SK-N-SH treated with all-trans-retinoic acid at 6 μM for 48 hours (cell line): Measurements from ENCODE around the gene GGT7.

Experiments
- ZC3H10 ChIP-seq: fragments of 250-450 bp; sonication (Bioruptor Pico); IDR thresholded peaks from 2 replicates; pipeline ENCODE4 v1.5.1; 2021; ENCODE audit warnings: mild to moderate bottlenecking, moderate library complexity
- ZFP3 ChIP-seq: fragments of 250-450 bp; sonication (Bioruptor Pico); IDR thresholded peaks from 2 replicates; pipeline ENCODE4 v1.5.0; 2020; ENCODE audit warnings: mild to moderate bottlenecking, moderate library complexity
- ZFP30 ChIP-seq: fragments of 450-650 bp; formaldehyde crosslinking; IDR thresholded peaks from 2 replicates; pipeline ENCODE4 v1.5.0; 2022; ENCODE audit warnings: mild to moderate bottlenecking, moderate library complexity
- ZNF565 ChIP-seq: fragments of 450-650 bp; formaldehyde crosslinking; conservative IDR thresholded peaks from 2 replicates; pipeline ENCODE4 v1.5.0; 2020; ENCODE audit warnings: low read depth, mild to moderate bottlenecking, moderate library complexity
- TF ChIP-seq, protein P1 (sequence below): fragments of 250-450 bp; sonication (Bioruptor Pico); IDR thresholded peaks from 2 replicates; pipeline ENCODE4 v1.5.1; 2020; ENCODE audit warnings: low read depth, mild to moderate bottlenecking, moderate library complexity
- TF ChIP-seq, protein P2 (sequence below): fragments of 250-450 bp; sonication (Bioruptor Pico); IDR thresholded peaks from 2 replicates; pipeline ENCODE4 v1.8.0; 2020; ENCODE audit warnings: mild to moderate bottlenecking, moderate library complexity, borderline replicate concordance

DNA sequence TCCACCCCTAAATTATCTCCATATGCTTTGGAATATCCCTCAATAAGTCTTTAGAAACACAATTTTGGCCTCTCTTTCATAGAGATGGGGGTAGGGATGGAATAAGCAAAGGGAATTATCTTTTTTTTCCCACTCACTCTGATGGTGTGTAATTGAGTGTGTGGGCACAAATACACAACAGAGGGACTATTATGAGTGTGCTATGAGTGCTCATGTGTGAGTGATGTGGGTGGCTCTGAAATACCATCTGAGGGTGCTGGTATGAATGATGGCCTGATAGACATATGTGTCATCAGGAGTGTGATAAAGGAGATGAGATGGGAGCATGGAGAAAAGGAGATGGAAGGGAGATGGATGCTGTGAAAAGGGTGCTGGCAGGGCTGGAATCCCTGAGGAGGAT lies 47.4 kb upstream of the GGT7 start:
- TF ChIP-seq, protein P1, sequence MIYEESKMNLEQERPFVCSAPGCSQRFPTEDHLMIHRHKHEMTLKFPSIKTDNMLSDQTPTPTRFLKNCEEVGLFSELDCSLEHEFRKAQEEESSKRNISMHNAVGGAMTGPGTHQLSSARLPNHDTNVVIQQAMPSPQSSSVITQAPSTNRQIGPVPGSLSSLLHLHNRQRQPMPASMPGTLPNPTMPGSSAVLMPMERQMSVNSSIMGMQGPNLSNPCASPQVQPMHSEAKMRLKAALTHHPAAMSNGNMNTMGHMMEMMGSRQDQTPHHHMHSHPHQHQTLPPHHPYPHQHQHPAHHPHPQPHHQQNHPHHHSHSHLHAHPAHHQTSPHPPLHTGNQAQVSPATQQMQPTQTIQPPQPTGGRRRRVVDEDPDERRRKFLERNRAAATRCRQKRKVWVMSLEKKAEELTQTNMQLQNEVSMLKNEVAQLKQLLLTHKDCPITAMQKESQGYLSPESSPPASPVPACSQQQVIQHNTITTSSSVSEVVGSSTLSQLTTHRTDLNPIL (CRISPR knock-in tag): no peak
- TF ChIP-seq, protein P2, sequence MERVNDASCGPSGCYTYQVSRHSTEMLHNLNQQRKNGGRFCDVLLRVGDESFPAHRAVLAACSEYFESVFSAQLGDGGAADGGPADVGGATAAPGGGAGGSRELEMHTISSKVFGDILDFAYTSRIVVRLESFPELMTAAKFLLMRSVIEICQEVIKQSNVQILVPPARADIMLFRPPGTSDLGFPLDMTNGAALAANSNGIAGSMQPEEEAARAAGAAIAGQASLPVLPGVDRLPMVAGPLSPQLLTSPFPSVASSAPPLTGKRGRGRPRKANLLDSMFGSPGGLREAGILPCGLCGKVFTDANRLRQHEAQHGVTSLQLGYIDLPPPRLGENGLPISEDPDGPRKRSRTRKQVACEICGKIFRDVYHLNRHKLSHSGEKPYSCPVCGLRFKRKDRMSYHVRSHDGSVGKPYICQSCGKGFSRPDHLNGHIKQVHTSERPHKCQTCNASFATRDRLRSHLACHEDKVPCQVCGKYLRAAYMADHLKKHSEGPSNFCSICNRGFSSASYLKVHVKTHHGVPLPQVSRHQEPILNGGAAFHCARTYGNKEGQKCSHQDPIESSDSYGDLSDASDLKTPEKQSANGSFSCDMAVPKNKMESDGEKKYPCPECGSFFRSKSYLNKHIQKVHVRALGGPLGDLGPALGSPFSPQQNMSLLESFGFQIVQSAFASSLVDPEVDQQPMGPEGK (CRISPR knock-in tag): no peak
- TF ChIP-seq ZNF565: no peak
- no peak for TF ChIP-seq ZFP3 (CRISPR knock-in tag)
- TF ChIP-seq ZC3H10 (CRISPR knock-in tag): no peak
- no peak for TF ChIP-seq ZFP30 (CRISPR knock-in tag)
